Stomach (tissue), 9 donors: Measurements from ENCODE around the gene GRM4. TPM values are rescaled to one million over a fixed set of nuclear protein-coding genes. Genes with fewer than 3 reads are reported as not detected.

Experiments used
- DNase-seq, 2 donors: peaks; one replicate each; pipeline versions ENCODE4 v3.0.0 to v3.0.0-alpha.2; 2013 to 2019
- H3K27ac ChIP-seq, 5 donors: fragments of 200-600 bp in 4 of 5; sonication (generic) in 4 of 5; one replicate each; pipeline ENCODE4 v1.5.1; 2013 to 2019; ENCODE audit warnings: mild to moderate bottlenecking in 1 of 5, moderate library complexity in 1 of 5
- H3K27me3 ChIP-seq, 3 donors: fragments of 200-600 bp; sonication (generic); one replicate each; pipeline ENCODE4 v1.5.1; 2017 to 2019; ENCODE audit warnings: mixed run types in 1 of 3
- H3K36me3 ChIP-seq, 4 donors: fragments of 200-600 bp; sonication (generic); 1 replicate in 3 of 4; 2 replicates in 1 of 4; pipeline ENCODE4 v1.5.1; 2016 to 2019
- H3K4me1 ChIP-seq, 4 donors: fragments of 200-600 bp; sonication (generic); one replicate each; pipeline ENCODE4 v1.5.1; 2016 to 2019
- H3K4me3 ChIP-seq, 4 donors: fragments of 200-600 bp; sonication (generic) in 3 of 4; one replicate each; pipeline ENCODE4 v1.5.1; 2016 to 2019; ENCODE audit warnings: mild to moderate bottlenecking in 1 of 4
- H3K9me3 ChIP-seq, 4 donors: fragments of 200-600 bp; sonication (generic); one replicate each; pipeline ENCODE4 v1.5.1; 2016 to 2019
- CTCF ChIP-seq, 7 experiments: fragments of 450-650 bp in 4 of 7; fragments of 200-600 bp in 3 of 7; sonication (generic) in 3 of 7; IDR thresholded peaks; one replicate each; pipeline ENCODE4 v1.5.1; 2016 to 2019; ENCODE audit warnings: antibody characterized with exemption in 7 of 7, control low read depth in 2 of 7, mild to moderate bottlenecking in 1 of 7
- EP300 ChIP-seq: sonication (generic); formaldehyde crosslinking; IDR thresholded peaks from one replicate; pipeline ENCODE4 v1.6.1; 2017; ENCODE audit warnings: antibody characterized with exemption
- POLR2A ChIP-seq, 4 donors: fragments of 450-650 bp; IDR thresholded peaks; one replicate each; pipeline ENCODE4 v1.6.1; 2016; ENCODE audit warnings: antibody characterized with exemption in 4 of 4, control low read depth in 2 of 4, mild to moderate bottlenecking in 1 of 4, moderate library complexity in 1 of 4
- POLR2AphosphoS5 ChIP-seq, 3 donors: sonication (generic); formaldehyde crosslinking; IDR thresholded peaks; one replicate each; pipeline ENCODE4 v1.6.1; 2016; ENCODE audit warnings: antibody characterized with exemption in 3 of 3
- WGBS, 5 donors: extraction: QIAGEN DNeasy Blood & Tissue Kit in 3 of 5; methylation state at CpG; one replicate each; pipeline versions ENCODE4 v1.1.5 to v1.1.7; 2013 to 2018; 5-methylcytosine and 5-hydroxymethylcytosine counted together
- intact Hi-C: fragments of 100-400 bp; cut with DNase I; formaldehyde crosslinking; loops from one replicate; pipeline ENCODE4 v1.15.1; 2023; ENCODE audit warnings: low total_unique reads
- polyA plus RNA-seq, 3 donors: library from polyadenylated mRNA; stranded (reverse); fragments of 200-250 nt; gene quantifications; one replicate each; pipeline ENCODE4 v1.2.3, GENCODE V29; 2013
- total RNA-seq, 5 donors: library from RNA; depleted of rRNA; stranded (reverse); fragments of >200 nt; gene quantifications; one replicate each; pipeline versions ENCODE4 v1.1.0 to v1.2.3, GENCODE V29; 2014 to 2016
- donor health status: healthy with polysubstance abuse.
- donor health status: Bipolar disorder and iron deficiency.
- donor health status: healthy.

GRM4 gene
- total and polyA plus RNA-seq, 8 donors = 0.55 TPM; not detected in 7

DNA sequence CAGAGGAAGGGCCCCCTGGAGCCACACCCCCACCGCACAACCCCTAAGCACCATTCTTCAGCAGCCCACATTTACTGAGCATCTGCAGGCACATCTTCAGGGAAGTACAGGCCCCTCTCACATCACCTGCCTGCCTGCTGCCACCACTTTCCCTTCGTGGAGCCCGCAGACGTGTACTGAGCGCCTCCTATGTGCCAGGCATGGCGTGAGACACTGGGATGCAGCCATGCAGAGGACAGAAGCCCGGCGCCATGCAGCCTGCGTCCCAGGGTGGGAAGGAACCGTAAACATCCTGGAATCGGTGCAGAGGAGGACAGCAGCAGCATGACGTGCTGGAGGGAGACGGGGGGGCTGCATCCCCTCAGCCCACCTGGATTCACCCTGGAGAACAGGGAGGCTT is 78.1 kb downstream of the GRM4 start:
- no peak overlapping the region for H3K4me3 ChIP-seq
- TF ChIP-seq POLR2A (IDR thresholded peaks at IDR 0.05) (no peak), POLR2AphosphoS5 (IDR thresholded peaks at IDR 0.05) (no peak)

GRCh38 chr6:34066772-34067770 is 78.8 kb downstream of the GRM4 start:
- Histone ChIP-seq H3K4me3 (no peak overlapping the region), H3K36me3 (no peaks in the 10 kb centered on the region), H3K4me1 (peaks cover 0 to 6% (median 0%) of the 10 kb centered on the region in 4 donors), H3K27ac (no peak overlapping the region), H3K9me3 (no peaks in the 10 kb centered on the region), H3K27me3 (peaks cover 0 to 81% (median 42%) of the 10 kb centered on the region in 3 donors)
- TF ChIP-seq POLR2AphosphoS5 (IDR thresholded peaks at IDR 0.05) = no peak
- no peak for TF ChIP-seq CTCF (IDR thresholded peaks at IDR 0.05)
- intact Hi-C loops = no loop called here
- DNase-seq = no peak
- WGBS, 5 donors = 61 to 67% (median 65%) methylated on average over 15 to 21 of the region's 21 CpGs

More for the DNA sequence above, 78.1 kb downstream of the GRM4 start:
- Histone ChIP-seq H3K9me3 (no peaks in the 10 kb centered on the region), H3K27me3 (peaks cover 0 to 74% (median 41%) of the 10 kb centered on the region in 3 donors), H3K4me1 (peaks cover 0 to 6% (median 0%) of the 10 kb centered on the region in 4 donors), H3K36me3 (no peaks in the 10 kb centered on the region), H3K27ac (no peak overlapping the region)
- intact Hi-C loops = no loop called here
- DNase-seq = no peak
- whole genome bisulfite sequencing, 5 donors = 42 to 66% (median 48%) methylated on average over 9 to 13 of the region's 13 CpGs

DNA sequence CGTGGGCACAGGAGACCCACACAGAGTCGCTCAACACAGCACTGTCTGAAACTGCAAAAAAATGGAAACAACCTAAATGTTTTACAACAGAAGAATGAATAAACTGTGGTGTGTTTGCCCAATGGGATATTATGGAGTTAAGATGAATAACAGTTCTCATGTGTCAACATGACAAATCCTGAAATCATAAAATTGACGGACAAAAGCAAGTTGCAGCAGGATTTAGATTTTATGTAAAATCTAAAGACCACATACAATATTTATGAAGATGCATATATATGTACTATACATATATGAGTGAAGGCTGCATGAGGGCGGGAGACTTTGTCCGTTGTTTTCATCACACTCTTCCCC is 79.7 kb downstream of the GRM4 start:
- Histone ChIP-seq H3K9me3 (no peaks in the 10 kb centered on the region), H3K27ac (no peak overlapping the region), H3K4me1 (peaks cover 0 to 6% (median 0%) of the 10 kb centered on the region in 4 donors), H3K36me3 (no peaks in the 10 kb centered on the region), H3K4me3 (no peak overlapping the region), H3K27me3 (peaks cover 0 to 90% (median 42%) of the 10 kb centered on the region in 3 donors)
- TF ChIP-seq POLR2AphosphoS5 (IDR thresholded peaks at IDR 0.05) (no peak), CTCF (IDR thresholded peaks at IDR 0.05) (no peak), EP300 (no peak)
- intact Hi-C loops = no loop called here
- 57 to 66% (median 64%) methylated on average over 5 of the region's 5 CpGs for WGBS, 5 donors
- no peak for DNase-seq

DNA sequence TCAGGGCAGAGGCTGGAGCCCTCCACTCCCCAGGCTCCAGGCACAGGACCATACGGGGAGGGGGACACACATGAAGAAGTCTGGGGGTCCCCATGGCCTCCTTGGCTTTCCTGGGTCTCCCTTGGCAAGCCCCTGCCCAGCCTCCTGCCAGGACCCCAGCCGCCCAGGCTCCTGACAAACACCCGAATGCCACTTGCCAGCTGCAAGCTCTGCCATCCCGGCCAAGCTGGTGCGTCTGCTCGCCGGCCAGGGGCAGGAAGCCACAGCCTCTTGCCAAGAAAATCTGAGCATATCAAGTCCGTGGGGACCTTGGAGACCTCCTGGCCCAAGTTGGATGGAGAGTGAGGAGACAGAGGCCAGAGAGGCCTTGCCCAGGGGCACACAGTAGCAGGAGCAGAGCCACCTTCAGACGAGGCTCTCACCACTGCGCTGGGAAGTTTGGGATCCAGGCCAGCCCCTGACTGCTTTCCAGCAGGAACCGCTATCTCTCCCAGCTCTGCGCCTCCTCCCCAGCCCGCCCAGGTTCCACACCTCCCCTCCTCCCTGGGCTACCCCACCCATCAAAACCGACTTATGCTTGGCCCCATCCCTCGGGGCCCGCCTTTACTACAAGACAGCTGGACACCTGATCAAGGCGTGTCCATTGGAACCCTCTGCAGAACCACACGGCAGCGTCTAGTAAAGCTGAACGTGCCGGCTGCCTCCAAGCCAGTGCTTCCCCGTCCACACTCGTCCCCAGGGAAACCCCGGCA is 80.2 kb downstream of the GRM4 start:
- Histone ChIP-seq H3K27me3 (peaks cover 0 to 93% (median 42%) of the 10 kb centered on the region in 3 donors), H3K9me3 (no peaks in the 10 kb centered on the region), H3K4me3 (no peak overlapping the region), H3K4me1 (peaks cover 0 to 6% (median 0%) of the 10 kb centered on the region in 4 donors), H3K27ac (no peak overlapping the region), H3K36me3 (no peaks in the 10 kb centered on the region)
- 19 to 44% (median 27%) methylated on average over 19 to 24 of the region's 24 CpGs for WGBS, 5 donors
- DNase-seq = peak in 1 of 2 donors; percentile 34
- intact Hi-C loops = no loop called here
- TF ChIP-seq EP300 (no peak), CTCF (IDR thresholded peaks at IDR 0.05) (no peak), POLR2AphosphoS5 (IDR thresholded peaks at IDR 0.05) (no peak)
